Neural crest cell (in vitro differentiated cells): Measurements from ENCODE around the gene MT1B. TPM values are rescaled to one million over a fixed set of nuclear protein-coding genes. Genes with fewer than 3 reads are reported as not detected.
A peak's percentile ranks its signal among the peaks of the same experiment; 100 is the strongest.

Experiments used
- DNase-seq: peaks from one replicate; pipeline ENCODE4 v3.0.0; 2021; ENCODE audit warnings: low read depth, mixed read lengths, low spot score
- H3K27ac Mint-ChIP-seq: one replicate; pipeline ENCODE4 v1.8.0; 2021; ENCODE audit warnings: mild to moderate bottlenecking, mixed read lengths; ENCODE audit not compliant: unreplicated experiment
- H3K27me3 Mint-ChIP-seq: 2 replicates; pipeline ENCODE4 v1.8.0; 2021; ENCODE audit warnings: low read depth, mild to moderate bottlenecking, mixed read lengths
- H3K36me3 Mint-ChIP-seq: 2 replicates; pipeline ENCODE4 v1.8.0; 2021; ENCODE audit warnings: low read depth, mild to moderate bottlenecking, mixed read lengths
- H3K4me1 Mint-ChIP-seq: 2 replicates; pipeline ENCODE4 v1.8.0; 2021; ENCODE audit warnings: mixed read lengths
- H3K4me3 Mint-ChIP-seq: one replicate; pipeline ENCODE4 v1.8.0; 2021; ENCODE audit warnings: mild to moderate bottlenecking, mixed read lengths
- H3K9me3 Mint-ChIP-seq: 2 replicates; pipeline ENCODE4 v1.8.0; 2021; ENCODE audit warnings: mixed read lengths
- total RNA-seq: library from RNA; stranded (reverse); gene quantifications from 2 replicates; pipeline ENCODE4 v1.2.1, GENCODE V29; 2021
- TF ChIP-seq, protein P1 (sequence below): fragments of 200-600 bp; sonication (generic); conservative IDR thresholded peaks from 2 replicates; pipeline ENCODE4 v1.5.0; 2021; ENCODE audit warnings: antibody characterized with exemption, mild to moderate bottlenecking

Gene MT1B
- total RNA-seq, 1 donor from 2014 or later = not detected

DNA sequence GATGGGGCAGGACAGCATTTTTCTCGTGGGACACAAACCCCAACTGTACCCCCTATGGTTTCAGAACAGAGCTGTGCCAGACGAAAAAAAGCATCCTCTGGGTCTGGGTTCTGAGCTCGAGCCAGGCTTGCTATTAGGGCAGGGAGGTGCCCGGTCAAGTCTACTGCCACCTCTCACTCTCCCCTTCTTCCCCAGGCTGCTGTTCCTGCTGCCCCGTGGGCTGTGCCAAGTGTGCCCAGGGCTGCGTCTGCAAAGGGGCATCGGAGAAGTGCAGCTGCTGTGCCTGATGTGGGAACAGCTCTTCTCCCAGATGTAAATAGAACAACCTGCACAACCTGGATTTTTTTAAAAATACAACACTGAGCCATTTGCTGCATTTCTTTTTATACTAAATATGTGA lies 25.0 kb upstream of the MT1B start:
- no peak for DNase-seq
- H3K27ac Mint-ChIP-seq = no peak overlapping the region
- no peaks in the 10 kb centered on the region for H3K36me3 Mint-ChIP-seq
- TF ChIP-seq, protein P1, sequence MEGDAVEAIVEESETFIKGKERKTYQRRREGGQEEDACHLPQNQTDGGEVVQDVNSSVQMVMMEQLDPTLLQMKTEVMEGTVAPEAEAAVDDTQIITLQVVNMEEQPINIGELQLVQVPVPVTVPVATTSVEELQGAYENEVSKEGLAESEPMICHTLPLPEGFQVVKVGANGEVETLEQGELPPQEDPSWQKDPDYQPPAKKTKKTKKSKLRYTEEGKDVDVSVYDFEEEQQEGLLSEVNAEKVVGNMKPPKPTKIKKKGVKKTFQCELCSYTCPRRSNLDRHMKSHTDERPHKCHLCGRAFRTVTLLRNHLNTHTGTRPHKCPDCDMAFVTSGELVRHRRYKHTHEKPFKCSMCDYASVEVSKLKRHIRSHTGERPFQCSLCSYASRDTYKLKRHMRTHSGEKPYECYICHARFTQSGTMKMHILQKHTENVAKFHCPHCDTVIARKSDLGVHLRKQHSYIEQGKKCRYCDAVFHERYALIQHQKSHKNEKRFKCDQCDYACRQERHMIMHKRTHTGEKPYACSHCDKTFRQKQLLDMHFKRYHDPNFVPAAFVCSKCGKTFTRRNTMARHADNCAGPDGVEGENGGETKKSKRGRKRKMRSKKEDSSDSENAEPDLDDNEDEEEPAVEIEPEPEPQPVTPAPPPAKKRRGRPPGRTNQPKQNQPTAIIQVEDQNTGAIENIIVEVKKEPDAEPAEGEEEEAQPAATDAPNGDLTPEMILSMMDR = no peak
- H3K4me1 Mint-ChIP-seq = peaks cover 12% of the 10 kb centered on the region
- H3K4me3 Mint-ChIP-seq = no peak overlapping the region
- no peaks in the 10 kb centered on the region for H3K9me3 Mint-ChIP-seq
- H3K27me3 Mint-ChIP-seq = peaks cover 90% of the 10 kb centered on the region

DNA sequence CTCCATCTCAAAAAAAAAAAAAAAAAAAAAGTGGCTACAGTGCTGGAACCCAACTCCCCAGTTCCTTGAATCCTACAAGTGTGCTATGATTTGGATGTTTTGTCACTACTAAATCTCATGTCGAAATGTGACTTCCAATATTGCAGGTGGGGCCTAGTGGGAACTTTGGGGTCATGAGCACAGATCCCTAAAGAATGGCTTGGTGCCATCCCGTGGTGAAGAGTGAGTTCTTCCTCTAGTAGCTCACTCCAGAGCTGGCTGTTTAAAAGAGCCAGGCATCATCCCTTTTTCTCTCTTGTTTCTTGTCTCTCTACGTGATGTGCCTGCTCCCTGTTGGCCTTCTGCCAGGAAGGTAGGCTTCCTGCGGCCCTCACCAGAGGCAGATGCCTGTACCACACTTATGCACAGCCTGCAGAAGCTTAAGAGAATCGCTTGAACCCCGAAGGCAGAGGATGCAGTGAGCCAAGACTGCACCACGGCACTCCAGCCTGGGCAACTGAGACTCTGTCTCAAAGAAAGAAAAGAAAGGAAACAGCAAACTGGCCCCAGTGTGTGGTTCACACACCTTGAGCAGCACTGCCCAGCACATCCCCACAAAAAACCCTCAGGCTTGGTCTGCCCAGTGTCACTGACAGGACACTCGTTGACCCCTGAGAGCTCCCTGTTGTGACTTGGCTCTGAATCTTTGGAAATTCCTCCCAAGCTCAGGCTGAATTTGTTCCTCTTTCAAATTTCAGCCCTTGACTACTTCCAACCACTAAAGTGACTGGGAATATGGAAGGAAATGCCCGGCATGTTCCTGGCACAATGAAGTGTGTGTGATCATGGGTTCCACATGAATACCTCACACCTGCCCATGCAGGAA lies 23.0 kb upstream of the MT1B start:
- no peaks in the 10 kb centered on the region for H3K36me3 Mint-ChIP-seq
- peaks cover 92% of the 10 kb centered on the region for H3K27me3 Mint-ChIP-seq
- no peak overlapping the region for H3K4me3 Mint-ChIP-seq
- no peak overlapping the region for H3K27ac Mint-ChIP-seq
- H3K4me1 Mint-ChIP-seq = peaks cover 15% of the 10 kb centered on the region
- H3K9me3 Mint-ChIP-seq = no peaks in the 10 kb centered on the region
- DNase-seq = no peak
- TF ChIP-seq, protein P1 = no peak

- TF ChIP-seq, protein P1 = no peak
- Mint-ChIP-seq H3K27ac (no peak overlapping the region), H3K4me1 (peaks cover 15% of the 10 kb centered on the region), H3K27me3 (peaks cover 94% of the 10 kb centered on the region), H3K4me3 (no peak overlapping the region), H3K9me3 (no peaks in the 10 kb centered on the region), H3K36me3 (no peaks in the 10 kb centered on the region)
- DNase-seq = no peak
Observed at GRCh38 chr16:56629531-56629930, 22.2 kb upstream of the MT1B start.

DNA sequence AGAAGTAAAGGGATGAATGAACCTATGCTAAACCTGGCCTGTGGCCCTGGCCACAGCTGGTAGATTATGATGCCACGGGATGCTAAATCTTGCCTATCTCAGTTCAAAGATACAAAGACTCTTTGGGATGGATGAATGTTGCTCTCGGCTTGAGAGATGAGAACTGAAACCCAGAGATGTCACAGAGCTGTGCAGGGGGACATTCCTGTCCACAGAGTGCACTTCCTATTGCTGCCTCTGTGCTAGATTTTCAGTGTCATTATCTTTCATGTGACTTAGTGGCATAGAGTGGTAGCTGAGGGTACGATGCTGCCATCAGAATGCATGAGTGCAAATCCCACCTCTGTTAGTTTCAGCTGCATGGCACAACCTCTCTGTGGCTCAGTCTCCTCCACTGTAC lies 21.6 kb upstream of the MT1B start:
- no peaks in the 10 kb centered on the region for H3K9me3 Mint-ChIP-seq
- no peak for DNase-seq
- no peak overlapping the region for H3K27ac Mint-ChIP-seq
- peak overlapping the region; percentile 16 for H3K4me3 Mint-ChIP-seq
- H3K4me1 Mint-ChIP-seq = peaks cover 10% of the 10 kb centered on the region
- TF ChIP-seq, protein P1 = no peak
- H3K27me3 Mint-ChIP-seq = peaks cover 94% of the 10 kb centered on the region
- no peaks in the 10 kb centered on the region for H3K36me3 Mint-ChIP-seq

- H3K27ac Mint-ChIP-seq = no peak overlapping the region
- peaks cover 94% of the 10 kb centered on the region for H3K27me3 Mint-ChIP-seq
- H3K9me3 Mint-ChIP-seq = no peaks in the 10 kb centered on the region
Observed at GRCh38 chr16:56631197-56631596, 20.5 kb upstream of the MT1B start.

More at GRCh38 chr16:56631197-56631596, 20.5 kb upstream of the MT1B start:
- DNase-seq = no peak
- TF ChIP-seq, protein P1 = no peak
- Mint-ChIP-seq H3K4me1 (peaks cover 4% of the 10 kb centered on the region), H3K36me3 (no peaks in the 10 kb centered on the region), H3K4me3 (peak overlapping the region; percentile 80)
